ENCODE data around the gene FASN. TPM values are rescaled to one million over a fixed set of nuclear protein-coding genes. Genes with fewer than 3 reads are reported as not detected.

The FASN gene
- total and polyA plus RNA-seq, 2 of the 4 experiments (the other 2 are of a cell fraction) = 12.4 to 56.0 TPM

GRCh38 chr17:82043507-82043906 is 54.5 kb downstream of the FASN start:
- Histone ChIP-seq H3K9me3 (ENCODE audit: control insufficient read depth, insufficient read depth, low read length) (no peaks in the 10 kb centered on the region), H2AK5ac (ENCODE audit: low read depth, low read length) (no peak overlapping the region), H3K4ac (ENCODE audit: low read depth, low read length) (no peak overlapping the region), H3K4me2 (ENCODE audit: low read depth, low read length) (no peak overlapping the region), H3K79me1 (ENCODE audit: low read depth in 1 of 2, low read length in 2 of 2) (no peaks in the 10 kb centered on the region), H3K9me1 (ENCODE audit: insufficient read depth, low read length) (peaks cover 9% of the 10 kb centered on the region), H2BK120ac (ENCODE audit: low read depth, low read length) (no peak overlapping the region), H3K18ac (ENCODE audit: low read depth, low read length) (no peak overlapping the region), H3K56ac (ENCODE audit: extremely low read depth, insufficient read depth, low read length) (no peak overlapping the region), H3K27ac (ENCODE audit: insufficient read depth, low read length) (no peak overlapping the region), H2BK15ac (ENCODE audit: low read depth, low read length) (no peak overlapping the region), H3K9ac (ENCODE audit: low read depth, low read length) (no peak overlapping the region), H4K91ac (ENCODE audit: insufficient read depth, low read depth, low read length) (no peak overlapping the region), H3K23ac (ENCODE audit: low read depth, low read length) (no peak overlapping the region), H3K14ac (replicated peaks; ENCODE audit: low read depth, low read length) (no peak overlapping the region), H2BK20ac (ENCODE audit: low read depth, low read length) (no peak overlapping the region), H3K36me3 (ENCODE audit: control insufficient read depth, insufficient read depth, low read length) (peaks cover 16% of the 10 kb centered on the region), H3K27me3 (ENCODE audit: control insufficient read depth, insufficient read depth, low read length) (no peaks in the 10 kb centered on the region), H4K8ac (ENCODE audit: low read depth in 2 of 2, low read length in 2 of 2) (no peak overlapping the region), H2BK5ac (ENCODE audit: low read depth, low read length, poor library complexity, severe bottlenecking) (no peak overlapping the region), H2AFZ (replicated peaks; ENCODE audit: low read length, poor library complexity) (no peak overlapping the region), H3K4me3 (ENCODE audit: insufficient read depth, low read depth, low read length) (no peak overlapping the region), H4K5ac (ENCODE audit: low read depth, low read length) (no peak overlapping the region), H3K4me1 (ENCODE audit: control insufficient read depth, insufficient read depth, low read length) (no peaks in the 10 kb centered on the region), H2AK9ac (replicated peaks; ENCODE audit: low read depth, low read length, poor library complexity) (no peak overlapping the region), H4K20me1 (ENCODE audit: insufficient read depth, low read length) (peaks cover 3% of the 10 kb centered on the region)
- WGBS, 2 experiments (ENCODE audit: extremely low coverage in 2 of 2, insufficient read length in 1 of 2) = 89% methylated on average over 4 of the region's 16 CpGs; no CpG with 5 or more reads in 1 of the 2 experiments
- ATAC-seq (ENCODE audit: low read depth) (no peak), DNase-seq (no peak)
- intact Hi-C loops (cut with micrococcal nuclease) = no loop called here
- ChIA-PET CTCF (no interaction called here), POLR2A (ENCODE audit: unreplicated experiment) (no interaction called here)
- TF ChIP-seq, protein P1, sequence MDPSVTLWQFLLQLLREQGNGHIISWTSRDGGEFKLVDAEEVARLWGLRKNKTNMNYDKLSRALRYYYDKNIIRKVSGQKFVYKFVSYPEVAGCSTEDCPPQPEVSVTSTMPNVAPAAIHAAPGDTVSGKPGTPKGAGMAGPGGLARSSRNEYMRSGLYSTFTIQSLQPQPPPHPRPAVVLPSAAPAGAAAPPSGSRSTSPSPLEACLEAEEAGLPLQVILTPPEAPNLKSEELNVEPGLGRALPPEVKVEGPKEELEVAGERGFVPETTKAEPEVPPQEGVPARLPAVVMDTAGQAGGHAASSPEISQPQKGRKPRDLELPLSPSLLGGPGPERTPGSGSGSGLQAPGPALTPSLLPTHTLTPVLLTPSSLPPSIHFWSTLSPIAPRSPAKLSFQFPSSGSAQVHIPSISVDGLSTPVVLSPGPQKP (IDR thresholded peaks at IDR 0.05; ENCODE audit: borderline replicate concordance, low read depth, low read length) = no peak
- no peak for TF ChIP-seq USF2 (IDR thresholded peaks at IDR 0.05; ENCODE audit: low read depth, low read length)
- no peak for TF ChIP-seq SMC3 (IDR thresholded peaks at IDR 0.05; ENCODE audit: low read depth, low read length)
- TF ChIP-seq CTCF (conservative IDR thresholded peaks at IDR 0.05; ENCODE audit: low read depth, low read length) = no peak
- no peak for TF ChIP-seq RAD21 (IDR thresholded peaks at IDR 0.05; ENCODE audit: low read length)
- TF ChIP-seq CHD1 (IDR thresholded peaks at IDR 0.05; ENCODE audit: low read depth, low read length) = no peak
- no peak for TF ChIP-seq MAZ (IDR thresholded peaks at IDR 0.05; ENCODE audit: borderline replicate concordance, low read depth, low read length)
- no peak for TF ChIP-seq BHLHE40 (IDR thresholded peaks at IDR 0.05; ENCODE audit: low read depth, low read length)
- no peak for TF ChIP-seq RCOR1 (IDR thresholded peaks at IDR 0.05; ENCODE audit: insufficient replicate concordance, low read length)
- no peak for TF ChIP-seq CEBPB (IDR thresholded peaks at IDR 0.05; ENCODE audit: low read depth, low read length)
- TF ChIP-seq RFX5 (IDR thresholded peaks at IDR 0.05; ENCODE audit: low read depth, low read length) = no peak
- no peak for TF ChIP-seq NFE2L2 (IDR thresholded peaks at IDR 0.05; ENCODE audit: low read depth, low read length)
- TF ChIP-seq FOS (IDR thresholded peaks at IDR 0.05; ENCODE audit: low read depth, low read length) = no peak
- no peak for TF ChIP-seq MAFK (IDR thresholded peaks at IDR 0.05; ENCODE audit: low read depth, low read length)
- TF ChIP-seq MXI1 (IDR thresholded peaks at IDR 0.05; ENCODE audit: borderline replicate concordance, low read depth, low read length) = no peak
- TF ChIP-seq POLR2A (IDR thresholded peaks at IDR 0.05; ENCODE audit: low read depth, low read length) = no peak
- BruUV-seq (replicated peaks) = no TSS peak
- dilution Hi-C loops (cut with HindIII; ENCODE audit: low sequenced_read_pairs, unreplicated experiment) = no loop called here
- in situ Hi-C loops (cut with MboI; ENCODE audit: low sequenced_read_pairs) = no loop called here
